ENCODE data around the gene CDK1.
"Not testable (repeated sequence)": the region's sequence is repeated elsewhere in the genome, so short reads cannot be mapped to it uniquely, and the experiment has no call there.

Gene CDK1

GRCh38 chr10:60823324-60823723 is 45.0 kb downstream of the CDK1 start:
- Histone ChIP-seq H3K9ac (ENCODE audit: insufficient read length) (no peak overlapping the region), H3K4me3 (no peak overlapping the region), H3K36me3 (ENCODE audit: insufficient read depth, low read length) (no peaks in the 10 kb centered on the region), H3K27ac (no peak overlapping the region), H3K9me3 (ENCODE audit: low read depth, low read length) (no peaks in the 10 kb centered on the region)
- TF ChIP-seq POLR2AphosphoS5 (IDR thresholded peaks at IDR 0.05; ENCODE audit: borderline replicate concordance, low read depth, low read length) (no peak), EZH2 (IDR thresholded peaks at IDR 0.05) (no peak), FOXP2 (optimal IDR thresholded peaks at IDR 0.05; ENCODE audit: control extremely low read depth, extremely low read length, insufficient read depth) (no peak)
- no peak for DNase-seq (ENCODE audit: low read depth, low spot score)

GRCh38 chr10:60825520-60825919 is 47.2 kb downstream of the CDK1 start:
- Histone ChIP-seq H3K9ac (ENCODE audit: insufficient read length) (no peak overlapping the region), H3K9me3 (ENCODE audit: low read depth, low read length) (no peaks in the 10 kb centered on the region), H3K27ac (no peak overlapping the region), H3K36me3 (ENCODE audit: insufficient read depth, low read length) (no peaks in the 10 kb centered on the region), H3K4me3 (no peak overlapping the region)
- DNase-seq (ENCODE audit: low read depth, low spot score): no peak
- TF ChIP-seq POLR2AphosphoS5 (IDR thresholded peaks at IDR 0.05; ENCODE audit: borderline replicate concordance, low read depth, low read length): no peak
- no peak for TF ChIP-seq EZH2 (IDR thresholded peaks at IDR 0.05)
- TF ChIP-seq FOXP2 (optimal IDR thresholded peaks at IDR 0.05; ENCODE audit: control extremely low read depth, extremely low read length, insufficient read depth): no peak

- Histone ChIP-seq H3K4me3 (peak overlapping the region; percentile 14; the same call in 1 of the 2 replicates), H3K27ac (peak overlapping the region; percentile 87), H3K9me3 (ENCODE audit: low read depth, low read length) (no peaks in the 10 kb centered on the region), H3K9ac (ENCODE audit: insufficient read length) (no peak overlapping the region), H3K36me3 (ENCODE audit: insufficient read depth, low read length) (no peaks in the 10 kb centered on the region)
- TF ChIP-seq FOXP2 (optimal IDR thresholded peaks at IDR 0.05; ENCODE audit: control extremely low read depth, extremely low read length, insufficient read depth) (no peak), POLR2AphosphoS5 (IDR thresholded peaks at IDR 0.05; ENCODE audit: borderline replicate concordance, low read depth, low read length) (no peak), EZH2 (IDR thresholded peaks at IDR 0.05) (no peak)
- DNase-seq (ENCODE audit: low read depth, low spot score): no peak
Measured at GRCh38 chr10:60827791-60828488, 49.7 kb downstream of the CDK1 start.

GRCh38 chr10:60828489-60828852 is 50.2 kb downstream of the CDK1 start:
- no peak for DNase-seq (ENCODE audit: low read depth, low spot score)

GRCh38 chr10:60832136-60832535 is 53.9 kb downstream of the CDK1 start:
- H3K9me3 ChIP-seq (ENCODE audit: low read depth, low read length); H3K9ac ChIP-seq (ENCODE audit: insufficient read length); H3K27ac ChIP-seq; H3K4me3 ChIP-seq; H3K36me3 ChIP-seq (ENCODE audit: insufficient read depth, low read length); DNase-seq (ENCODE audit: low read depth, low spot score): not testable (repeated sequence)

More at GRCh38 chr10:60828489-60828852, 50.2 kb downstream of the CDK1 start:
- H3K9ac ChIP-seq (ENCODE audit: insufficient read length): no peak overlapping the region
- TF ChIP-seq POLR2AphosphoS5 (IDR thresholded peaks at IDR 0.05; ENCODE audit: borderline replicate concordance, low read depth, low read length): no peak
- no peak for TF ChIP-seq EZH2 (IDR thresholded peaks at IDR 0.05)
- peak overlapping the region; percentile 87 for H3K27ac ChIP-seq
- H3K36me3 ChIP-seq (ENCODE audit: insufficient read depth, low read length): no peaks in the 10 kb centered on the region
- peak overlapping the region; percentile 14; the same call in 1 of the 2 replicates for H3K4me3 ChIP-seq
- no peaks in the 10 kb centered on the region for H3K9me3 ChIP-seq (ENCODE audit: low read depth, low read length)

GRCh38 chr10:60834401-60834800 is 56.1 kb downstream of the CDK1 start:
- H3K36me3 ChIP-seq (ENCODE audit: insufficient read depth, low read length): no peaks in the 10 kb centered on the region
- no peak for DNase-seq (ENCODE audit: low read depth, low spot score)
- H3K27ac ChIP-seq: no peak overlapping the region
- H3K9ac ChIP-seq (ENCODE audit: insufficient read length): no peak overlapping the region
- no peak overlapping the region for H3K4me3 ChIP-seq
- TF ChIP-seq FOXP2 (optimal IDR thresholded peaks at IDR 0.05; ENCODE audit: control extremely low read depth, extremely low read length, insufficient read depth) (no peak), EZH2 (IDR thresholded peaks at IDR 0.05) (no peak), POLR2AphosphoS5 (IDR thresholded peaks at IDR 0.05; ENCODE audit: borderline replicate concordance, low read depth, low read length) (no peak)
- H3K9me3 ChIP-seq (ENCODE audit: low read depth, low read length): no peaks in the 10 kb centered on the region

- no peak overlapping the region for H3K27ac ChIP-seq
- H3K9ac ChIP-seq (ENCODE audit: insufficient read length): no peak overlapping the region
- no peak for DNase-seq (ENCODE audit: low read depth, low spot score)
- TF ChIP-seq FOXP2 (optimal IDR thresholded peaks at IDR 0.05; ENCODE audit: control extremely low read depth, extremely low read length, insufficient read depth) (no peak), POLR2AphosphoS5 (IDR thresholded peaks at IDR 0.05; ENCODE audit: borderline replicate concordance, low read depth, low read length) (no peak), EZH2 (IDR thresholded peaks at IDR 0.05) (no peak)
- no peaks in the 10 kb centered on the region for H3K9me3 ChIP-seq (ENCODE audit: low read depth, low read length)
- no peaks in the 10 kb centered on the region for H3K36me3 ChIP-seq (ENCODE audit: insufficient read depth, low read length)
- H3K4me3 ChIP-seq: no peak overlapping the region
Measured at GRCh38 chr10:60835049-60835448, 56.8 kb downstream of the CDK1 start.

GRCh38 chr10:60841227-60841626 is 62.9 kb downstream of the CDK1 start:
- not testable (repeated sequence) for DNase-seq (ENCODE audit: low read depth, low spot score); H3K9ac ChIP-seq (ENCODE audit: insufficient read length); H3K9me3 ChIP-seq (ENCODE audit: low read depth, low read length); H3K36me3 ChIP-seq (ENCODE audit: insufficient read depth, low read length); H3K27ac ChIP-seq; H3K4me3 ChIP-seq

- H3K36me3 ChIP-seq (ENCODE audit: insufficient read depth, low read length): no peaks in the 10 kb centered on the region
- no peaks in the 10 kb centered on the region for H3K9me3 ChIP-seq (ENCODE audit: low read depth, low read length)
- TF ChIP-seq EZH2 (IDR thresholded peaks at IDR 0.05) (no peak), POLR2AphosphoS5 (IDR thresholded peaks at IDR 0.05; ENCODE audit: borderline replicate concordance, low read depth, low read length) (no peak)
- DNase-seq (ENCODE audit: low read depth, low spot score): no peak
- H3K27ac ChIP-seq: peak overlapping the region; percentile 71
- no peak overlapping the region for H3K4me3 ChIP-seq
- H3K9ac ChIP-seq (ENCODE audit: insufficient read length): no peak overlapping the region
Measured at GRCh38 chr10:60842694-60843093, 64.4 kb downstream of the CDK1 start.

Measured in SK-N-MC (cell line).